ENCODE data around the gene PHLPP1.

Gene PHLPP1

GRCh38 chr18:62714671-62715435, 488 bp upstream of the PHLPP1 start:
- H3K27ac ChIP-seq: no peak overlapping the region

GRCh38 chr18:62715759-62716615, 646 bp downstream of the PHLPP1 start:
- DNase-seq (ENCODE audit: low read depth, low spot score): no peak
- no peaks in the 10 kb centered on the region for H3K36me3 ChIP-seq (ENCODE audit: insufficient read depth, low read length)
- H3K9me3 ChIP-seq (ENCODE audit: low read depth, low read length): no peaks in the 10 kb centered on the region
- no peak overlapping the region for H3K27ac ChIP-seq
- H3K9ac ChIP-seq (ENCODE audit: insufficient read length): peak overlapping the region; percentile 47
- peak overlapping the region; percentile 79 for H3K4me3 ChIP-seq
- TF ChIP-seq FOXP2 (optimal IDR thresholded peaks at IDR 0.05; ENCODE audit: control extremely low read depth, extremely low read length, insufficient read depth) (no peak), POLR2AphosphoS5 (IDR thresholded peaks at IDR 0.05; ENCODE audit: borderline replicate concordance, low read depth, low read length) (no peak), EZH2 (IDR thresholded peaks at IDR 0.05) (no peak)

More at GRCh38 chr18:62714671-62715435, 488 bp upstream of the PHLPP1 start:
- peak; percentile 92 for DNase-seq (ENCODE audit: low read depth, low spot score)
- peak overlapping the region; percentile 59 for H3K9ac ChIP-seq (ENCODE audit: insufficient read length)
- H3K9me3 ChIP-seq (ENCODE audit: low read depth, low read length): no peaks in the 10 kb centered on the region
- TF ChIP-seq EZH2 (IDR thresholded peaks at IDR 0.05) (no peak), FOXP2 (optimal IDR thresholded peaks at IDR 0.05; ENCODE audit: control extremely low read depth, extremely low read length, insufficient read depth) (no peak), POLR2AphosphoS5 (IDR thresholded peaks at IDR 0.05; ENCODE audit: borderline replicate concordance, low read depth, low read length) (no peak)
- H3K4me3 ChIP-seq: peak overlapping the region; percentile 79
- H3K36me3 ChIP-seq (ENCODE audit: insufficient read depth, low read length): no peaks in the 10 kb centered on the region

GRCh38 chr18:62716619-62717168, 1.4 kb downstream of the PHLPP1 start:
- Histone ChIP-seq H3K27ac (no peak overlapping the region), H3K36me3 (ENCODE audit: insufficient read depth, low read length) (no peaks in the 10 kb centered on the region), H3K9ac (ENCODE audit: insufficient read length) (peak overlapping the region; percentile 41), H3K9me3 (ENCODE audit: low read depth, low read length) (no peaks in the 10 kb centered on the region), H3K4me3 (peak overlapping the region; percentile 79)
- TF ChIP-seq EZH2 (IDR thresholded peaks at IDR 0.05) (no peak), POLR2AphosphoS5 (IDR thresholded peaks at IDR 0.05; ENCODE audit: borderline replicate concordance, low read depth, low read length) (no peak), FOXP2 (optimal IDR thresholded peaks at IDR 0.05; ENCODE audit: control extremely low read depth, extremely low read length, insufficient read depth) (no peak)
- DNase-seq (ENCODE audit: low read depth, low spot score): no peak

- TF ChIP-seq POLR2AphosphoS5 (IDR thresholded peaks at IDR 0.05; ENCODE audit: borderline replicate concordance, low read depth, low read length): no peak
- TF ChIP-seq FOXP2 (optimal IDR thresholded peaks at IDR 0.05; ENCODE audit: control extremely low read depth, extremely low read length, insufficient read depth): no peak
- no peak for TF ChIP-seq EZH2 (IDR thresholded peaks at IDR 0.05)
- Histone ChIP-seq H3K9me3 (ENCODE audit: low read depth, low read length) (no peaks in the 10 kb centered on the region), H3K4me3 (peak overlapping the region; percentile 79), H3K9ac (ENCODE audit: insufficient read length) (peak overlapping the region; percentile 41), H3K36me3 (ENCODE audit: insufficient read depth, low read length) (no peaks in the 10 kb centered on the region), H3K27ac (0 out of 2 replicates have a peak overlapping the region, but pooled peaks have one; percentile 8)
- DNase-seq (ENCODE audit: low read depth, low spot score): no peak
Measured at GRCh38 chr18:62717169-62717924, 2.0 kb downstream of the PHLPP1 start.

GRCh38 chr18:62717925-62718800, 2.8 kb downstream of the PHLPP1 start:
- Histone ChIP-seq H3K9ac (ENCODE audit: insufficient read length) (peak overlapping the region; percentile 41), H3K9me3 (ENCODE audit: low read depth, low read length) (no peaks in the 10 kb centered on the region), H3K27ac (no peak overlapping the region), H3K4me3 (peak overlapping the region; percentile 79), H3K36me3 (ENCODE audit: insufficient read depth, low read length) (no peaks in the 10 kb centered on the region)
- DNase-seq (ENCODE audit: low read depth, low spot score): no peak
- TF ChIP-seq EZH2 (IDR thresholded peaks at IDR 0.05) (no peak), FOXP2 (optimal IDR thresholded peaks at IDR 0.05; ENCODE audit: control extremely low read depth, extremely low read length, insufficient read depth) (no peak), POLR2AphosphoS5 (IDR thresholded peaks at IDR 0.05; ENCODE audit: borderline replicate concordance, low read depth, low read length) (no peak)

GRCh38 chr18:62720048-62720447, 4.7 kb downstream of the PHLPP1 start:
- Histone ChIP-seq H3K27ac (no peak overlapping the region), H3K9me3 (ENCODE audit: low read depth, low read length) (no peaks in the 10 kb centered on the region), H3K4me3 (peak overlapping the region; percentile 79), H3K9ac (ENCODE audit: insufficient read length) (no peak overlapping the region), H3K36me3 (ENCODE audit: insufficient read depth, low read length) (no peaks in the 10 kb centered on the region)
- no peak for DNase-seq (ENCODE audit: low read depth, low spot score)
- TF ChIP-seq EZH2 (IDR thresholded peaks at IDR 0.05) (no peak), POLR2AphosphoS5 (IDR thresholded peaks at IDR 0.05; ENCODE audit: borderline replicate concordance, low read depth, low read length) (no peak), FOXP2 (optimal IDR thresholded peaks at IDR 0.05; ENCODE audit: control extremely low read depth, extremely low read length, insufficient read depth) (no peak)
